Fibroblast of pulmonary artery (primary cell): ENCODE data around the gene ANGPTL7.
"Not testable (repeated sequence)": the region's sequence is repeated elsewhere in the genome, so short reads cannot be mapped to it uniquely, and the experiment has no call there.

ENCODE experiments used
- DNase-seq: peaks from one replicate; pipeline ENCODE4 v3.0.0-alpha.2; 2010; ENCODE audit warnings: low read depth
- H3K4me3 ChIP-seq: replicated peaks from 2 replicates; pipeline ENCODE4 v1.5.1; 2011; ENCODE audit warnings: low read depth, mild to moderate bottlenecking, control low read depth, low read length, moderate library complexity
- CTCF ChIP-seq: IDR thresholded peaks from 2 replicates; pipeline ENCODE4 v1.5.1; 2011; ENCODE audit warnings: mild to moderate bottlenecking, control low read depth, low read length, inconsistent platforms; ENCODE audit errors: missing control alignments

ANGPTL7 gene

GRCh38 chr1:11156963-11157362, 32.2 kb upstream of the ANGPTL7 start:
- H3K4me3 ChIP-seq: no peak overlapping the region
- no peak for DNase-seq
- TF ChIP-seq CTCF: no peak

- TF ChIP-seq CTCF: no peak
- DNase-seq: peak; percentile 54
- H3K4me3 ChIP-seq: no peak overlapping the region
Measured at GRCh38 chr1:11157394-11157793, 31.8 kb upstream of the ANGPTL7 start.

- DNase-seq: peak; percentile 55
- TF ChIP-seq CTCF: no peak
- no peak overlapping the region for H3K4me3 ChIP-seq
Measured at GRCh38 chr1:11157867-11158266, 31.3 kb upstream of the ANGPTL7 start.

GRCh38 chr1:11158291-11158690, 30.9 kb upstream of the ANGPTL7 start:
- no peak for DNase-seq
- TF ChIP-seq CTCF: no peak
- H3K4me3 ChIP-seq: no peak overlapping the region

- no peak overlapping the region for H3K4me3 ChIP-seq
- DNase-seq: peak; percentile 93
- no peak for TF ChIP-seq CTCF
Measured at GRCh38 chr1:11158720-11159321, 30.3 kb upstream of the ANGPTL7 start.

- not testable (repeated sequence) for DNase-seq, H3K4me3 ChIP-seq
Measured at GRCh38 chr1:11162752-11163151, 26.4 kb upstream of the ANGPTL7 start.

GRCh38 chr1:11166744-11167143, 22.4 kb upstream of the ANGPTL7 start:
- not testable (repeated sequence) for DNase-seq

GRCh38 chr1:11168731-11169130, 20.4 kb upstream of the ANGPTL7 start:
- no peak for DNase-seq
- no peak for TF ChIP-seq CTCF
- no peak overlapping the region for H3K4me3 ChIP-seq

More at GRCh38 chr1:11166744-11167143, 22.4 kb upstream of the ANGPTL7 start:
- not testable (repeated sequence) for H3K4me3 ChIP-seq
